ENCODE measurements around the gene PHACTR3. TPM values are rescaled to one million over a fixed set of nuclear protein-coding genes. Genes with fewer than 3 reads are reported as not detected.

PHACTR3 gene
- total and polyA plus RNA-seq, 2 donors (not counting 3 experiments of a cell fraction or from before 2014, with no cell fraction given): not detected

GRCh38 chr20:59765599-59766177 is 161.3 kb downstream of the PHACTR3 start:
- H4K20me1 ChIP-seq (replicated peaks; ENCODE audit: control insufficient read depth, extremely low read depth, insufficient read depth, low read length): no peaks in the 10 kb centered on the region
- intact Hi-C loops (cut with micrococcal nuclease): no loop called here
- H3K36me3 ChIP-seq (ENCODE audit: control insufficient read depth in 2 of 2, extremely low read depth in 1 of 2, insufficient read depth in 2 of 2, low read length in 2 of 2): no peaks in the 10 kb centered on the region
- CTCF ChIA-PET: no interaction called here
- dilution Hi-C loops (cut with MboI; ENCODE audit: extremely low pct_ligation_motif_present, low sequenced_read_pairs): no loop called here
- FAIRE-seq (no peak), DNase-seq (ENCODE audit: low read depth, low spot score) (no peak)
- no TSS peak for BruUV-seq (replicated peaks)
- no peak overlapping the region for H3K4me2 ChIP-seq (ENCODE audit: insufficient read depth, low read length)
- H3K79me2 ChIP-seq (ENCODE audit: control insufficient read depth, insufficient read depth, low read length): no peaks in the 10 kb centered on the region
- POLR2A ChIA-PET: no interaction called here
- TF ChIP-seq CTCF (IDR thresholded peaks at IDR 0.05; ENCODE audit: extremely low read depth in 1 of 2, insufficient read depth in 1 of 2, low read depth in 1 of 2, low read length in 2 of 2) (no peak), POLR2AphosphoS5 (IDR thresholded peaks at IDR 0.05; ENCODE audit: insufficient read depth, low read depth, low read length) (no peak), MYC (IDR thresholded peaks at IDR 0.05; ENCODE audit: low read depth, low read length) (no peak), GATA2 (IDR thresholded peaks at IDR 0.05; ENCODE audit: insufficient read depth, insufficient read length, low read depth, low read length) (no peak), JUN (IDR thresholded peaks at IDR 0.05; ENCODE audit: borderline replicate concordance, insufficient read depth, insufficient read length, low read depth) (no peak), POLR2A (IDR thresholded peaks at IDR 0.05; ENCODE audit: low read depth, low read length) (no peak), EZH2 (IDR thresholded peaks at IDR 0.05; ENCODE audit: borderline replicate concordance, low read depth, low read length, severe bottlenecking) (no peak), FOS (IDR thresholded peaks at IDR 0.05; ENCODE audit: borderline replicate concordance, insufficient read depth, low read length) (no peak)
- TF ChIP-seq, protein P1, sequence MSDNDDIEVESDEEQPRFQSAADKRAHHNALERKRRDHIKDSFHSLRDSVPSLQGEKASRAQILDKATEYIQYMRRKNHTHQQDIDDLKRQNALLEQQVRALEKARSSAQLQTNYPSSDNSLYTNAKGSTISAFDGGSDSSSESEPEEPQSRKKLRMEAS (IDR thresholded peaks at IDR 0.05; ENCODE audit: insufficient read depth, insufficient read length): no peak
- H3K4me1 ChIP-seq (ENCODE audit: control insufficient read depth, extremely low read depth, insufficient read depth, low read length): no peaks in the 10 kb centered on the region
- no peak overlapping the region for H2AFZ ChIP-seq (ENCODE audit: low read depth, low read length)
- H3K9me1 ChIP-seq (replicated peaks; ENCODE audit: control insufficient read depth, extremely low read depth, insufficient read depth, low read length): no peaks in the 10 kb centered on the region
- no peaks in the 10 kb centered on the region for H3K9me3 ChIP-seq (replicated peaks; ENCODE audit: control insufficient read depth, insufficient read depth, low read length)
- no peak overlapping the region for H3K9ac ChIP-seq (replicated peaks; ENCODE audit: extremely low read depth, insufficient read depth, low read length)
- no peak overlapping the region for H3K4me3 ChIP-seq (replicated peaks in 1 of 3; ENCODE audit: insufficient read depth in 1 of 3, low read depth in 1 of 3, low read length in 3 of 3)
- no peak overlapping the region for H3K27ac ChIP-seq (ENCODE audit: insufficient read depth, low read depth, low read length)
- H3K27me3 ChIP-seq (ENCODE audit: control insufficient read depth in 2 of 2, insufficient read depth in 2 of 2, low read length in 2 of 2): no peaks in the 10 kb centered on the region
